GM18505 (cell line): ENCODE data around the gene SLAMF9.
"Not testable (repeated sequence)": the region's sequence is repeated elsewhere in the genome, so short reads cannot be mapped to it uniquely, and the experiment has no call there.

Experiments used
- ATAC-seq: cut with Tn5 transposase; IDR thresholded peaks from one replicate; pipeline ENCODE4 v1.9.1; 2021; ENCODE audit not compliant: unreplicated experiment
- POLR2A ChIP-seq: IDR thresholded peaks from 4 replicates; pipeline ENCODE4 v1.6.1; 2011; ENCODE audit warnings: borderline replicate concordance; ENCODE audit not compliant: insufficient read depth, insufficient read length; ENCODE audit errors: extremely low read depth

Gene SLAMF9

GRCh38 chr1:159913451-159914192 is 40.4 kb downstream of the SLAMF9 start:
- TF ChIP-seq POLR2A, result no peak
- ATAC-seq, result no peak

- ATAC-seq, result no peak
- no peak for TF ChIP-seq POLR2A
Observed at GRCh38 chr1:159911326-159912070, 42.5 kb downstream of the SLAMF9 start.

GRCh38 chr1:159908031-159908940 is 45.8 kb downstream of the SLAMF9 start:
- ATAC-seq, result no peak
- no peak for TF ChIP-seq POLR2A

GRCh38 chr1:159906960-159907359 is 47.1 kb downstream of the SLAMF9 start:
- TF ChIP-seq POLR2A, result no peak
- ATAC-seq, result no peak

GRCh38 chr1:159904036-159904435 is 50.0 kb downstream of the SLAMF9 start:
- not testable (repeated sequence) for ATAC-seq

GRCh38 chr1:159902541-159902940 is 51.5 kb downstream of the SLAMF9 start:
- ATAC-seq, result no peak
- no peak for TF ChIP-seq POLR2A
